PC-9 (cell line): Measurements from ENCODE around the gene GIPR.

Experiments
- CTCF ChIP-seq: fragments of 200-600 bp; sonication (generic); conservative IDR thresholded peaks from 2 replicates; pipeline ENCODE4 v1.6.1; 2017; ENCODE audit warnings: mixed run types, antibody characterized with exemption, mild to moderate bottlenecking, moderate library complexity
- EZH2 ChIP-seq: fragments of 200-600 bp; sonication (generic); IDR thresholded peaks from 2 replicates; pipeline ENCODE4 v1.8.0; 2017; ENCODE audit warnings: antibody characterized with exemption, low read depth

GRCh38 chr19:45715139-45715538, 47.1 kb downstream of the GIPR start:
- TF ChIP-seq CTCF (no peak), EZH2 (no peak)
